ENCODE measurements around the gene NOX5. TPM values are rescaled to one million over a fixed set of nuclear protein-coding genes. Genes with fewer than 3 reads are reported as not detected.

NOX5 gene
- total and polyA plus RNA-seq, 2 of the 13 experiments (the other 11 are each of a cell fraction or from before 2014, with no cell fraction given) = not detected

DNA sequence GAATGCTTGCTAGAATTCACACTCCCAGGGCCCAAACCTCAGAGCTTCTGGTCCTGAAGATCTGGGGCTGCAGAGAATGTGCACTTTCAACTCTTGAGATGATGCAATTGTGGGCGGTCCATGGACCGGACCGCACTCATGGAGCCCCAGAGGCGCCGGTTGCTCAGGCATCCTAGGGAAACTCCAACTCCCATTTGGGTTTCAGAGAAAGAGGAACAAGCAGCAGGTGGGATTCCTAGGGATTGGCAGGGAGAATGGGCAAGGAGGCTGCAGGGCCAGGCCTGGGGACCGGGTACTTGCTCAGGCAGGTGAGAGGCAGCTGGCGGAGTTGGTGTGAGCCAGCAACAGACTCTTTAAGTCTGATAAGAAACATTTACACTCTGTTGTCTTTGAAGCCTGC is 3.5 kb downstream of the NOX5 start (continued):
- TF ChIP-seq ZNF605 (CRISPR knock-in tag; IDR thresholded peaks at IDR 0.05) = 0 out of 2 replicates have a peak, but pooled peaks have one; percentile 28
- TF ChIP-seq ZNF12 (CRISPR knock-in tag; IDR thresholded peaks at IDR 0.05) = 0 out of 2 replicates have a peak, but pooled peaks have one; percentile 24
- TF ChIP-seq, protein P1, sequence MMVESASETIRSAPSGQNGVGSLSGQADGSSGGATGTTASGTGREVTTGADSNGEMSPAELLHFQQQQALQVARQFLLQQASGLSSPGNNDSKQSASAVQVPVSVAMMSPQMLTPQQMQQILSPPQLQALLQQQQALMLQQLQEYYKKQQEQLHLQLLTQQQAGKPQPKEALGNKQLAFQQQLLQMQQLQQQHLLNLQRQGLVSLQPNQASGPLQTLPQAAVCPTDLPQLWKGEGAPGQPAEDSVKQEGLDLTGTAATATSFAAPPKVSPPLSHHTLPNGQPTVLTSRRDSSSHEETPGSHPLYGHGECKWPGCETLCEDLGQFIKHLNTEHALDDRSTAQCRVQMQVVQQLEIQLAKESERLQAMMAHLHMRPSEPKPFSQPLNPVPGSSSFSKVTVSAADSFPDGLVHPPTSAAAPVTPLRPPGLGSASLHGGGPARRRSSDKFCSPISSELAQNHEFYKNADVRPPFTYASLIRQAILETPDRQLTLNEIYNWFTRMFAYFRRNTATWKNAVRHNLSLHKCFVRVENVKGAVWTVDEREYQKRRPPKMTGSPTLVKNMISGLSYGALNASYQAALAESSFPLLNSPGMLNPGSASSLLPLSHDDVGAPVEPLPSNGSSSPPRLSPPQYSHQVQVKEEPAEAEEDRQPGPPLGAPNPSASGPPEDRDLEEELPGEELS (CRISPR knock-in tag; IDR thresholded peaks at IDR 0.05) = peak; percentile 26; the same call in 1 of the 2 replicates
- 0 out of 2 replicates have a peak, but pooled peaks have one; percentile 38 for TF ChIP-seq KLF12 (CRISPR knock-in tag; IDR thresholded peaks at IDR 0.05; ENCODE audit: borderline replicate concordance)
- no peak for TF ChIP-seq ZNF598 (CRISPR knock-in tag; IDR thresholded peaks at IDR 0.05; ENCODE audit: borderline replicate concordance)
- peak; percentile 79; the same call in 1 of the 2 replicates for TF ChIP-seq ZNF644 (CRISPR knock-in tag; IDR thresholded peaks at IDR 0.05; ENCODE audit: low read depth)
- TF ChIP-seq MED1 (CRISPR knock-in tag; IDR thresholded peaks at IDR 0.05) = peak; percentile 43; the same call in 1 of the 2 replicates
- TF ChIP-seq, protein P2, sequence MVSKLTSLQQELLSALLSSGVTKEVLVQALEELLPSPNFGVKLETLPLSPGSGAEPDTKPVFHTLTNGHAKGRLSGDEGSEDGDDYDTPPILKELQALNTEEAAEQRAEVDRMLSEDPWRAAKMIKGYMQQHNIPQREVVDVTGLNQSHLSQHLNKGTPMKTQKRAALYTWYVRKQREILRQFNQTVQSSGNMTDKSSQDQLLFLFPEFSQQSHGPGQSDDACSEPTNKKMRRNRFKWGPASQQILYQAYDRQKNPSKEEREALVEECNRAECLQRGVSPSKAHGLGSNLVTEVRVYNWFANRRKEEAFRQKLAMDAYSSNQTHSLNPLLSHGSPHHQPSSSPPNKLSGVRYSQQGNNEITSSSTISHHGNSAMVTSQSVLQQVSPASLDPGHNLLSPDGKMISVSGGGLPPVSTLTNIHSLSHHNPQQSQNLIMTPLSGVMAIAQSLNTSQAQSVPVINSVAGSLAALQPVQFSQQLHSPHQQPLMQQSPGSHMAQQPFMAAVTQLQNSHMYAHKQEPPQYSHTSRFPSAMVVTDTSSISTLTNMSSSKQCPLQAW (CRISPR knock-in tag; IDR thresholded peaks at IDR 0.05) = peak; percentile 32; the same call in 1 of the 2 replicates
- TF ChIP-seq ZNF556 (CRISPR knock-in tag; IDR thresholded peaks at IDR 0.05; ENCODE audit: borderline replicate concordance) = 0 out of 2 replicates have a peak, but pooled peaks have one; percentile 32
- 0 out of 2 replicates have a peak, but pooled peaks have one; percentile 36 for TF ChIP-seq ISL2 (CRISPR knock-in tag; IDR thresholded peaks at IDR 0.05)
- TF ChIP-seq SATB2 (CRISPR knock-in tag; IDR thresholded peaks at IDR 0.05) = 0 out of 2 replicates have a peak, but pooled peaks have one; percentile 41
- peak; percentile 41 for TF ChIP-seq SAP130 (CRISPR knock-in tag; IDR thresholded peaks at IDR 0.05; ENCODE audit: low read depth)
- peak; percentile 54 for TF ChIP-seq SALL1 (CRISPR knock-in tag; IDR thresholded peaks at IDR 0.05)
- TF ChIP-seq HMGA1 (CRISPR knock-in tag; conservative IDR thresholded peaks at IDR 0.05) = no peak
- TF ChIP-seq EED (CRISPR knock-in tag; IDR thresholded peaks at IDR 0.05) = no peak
- TF ChIP-seq ZNF562 (CRISPR knock-in tag; IDR thresholded peaks at IDR 0.05; ENCODE audit: borderline replicate concordance) = no peak
- TF ChIP-seq ZNF329 (CRISPR knock-in tag; IDR thresholded peaks at IDR 0.05; ENCODE audit: low read depth) = no peak
- TF ChIP-seq, protein P3, sequence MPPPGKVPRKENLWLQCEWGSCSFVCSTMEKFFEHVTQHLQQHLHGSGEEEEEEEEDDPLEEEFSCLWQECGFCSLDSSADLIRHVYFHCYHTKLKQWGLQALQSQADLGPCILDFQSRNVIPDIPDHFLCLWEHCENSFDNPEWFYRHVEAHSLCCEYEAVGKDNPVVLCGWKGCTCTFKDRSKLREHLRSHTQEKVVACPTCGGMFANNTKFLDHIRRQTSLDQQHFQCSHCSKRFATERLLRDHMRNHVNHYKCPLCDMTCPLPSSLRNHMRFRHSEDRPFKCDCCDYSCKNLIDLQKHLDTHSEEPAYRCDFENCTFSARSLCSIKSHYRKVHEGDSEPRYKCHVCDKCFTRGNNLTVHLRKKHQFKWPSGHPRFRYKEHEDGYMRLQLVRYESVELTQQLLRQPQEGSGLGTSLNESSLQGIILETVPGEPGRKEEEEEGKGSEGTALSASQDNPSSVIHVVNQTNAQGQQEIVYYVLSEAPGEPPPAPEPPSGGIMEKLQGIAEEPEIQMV (CRISPR knock-in tag; IDR thresholded peaks at IDR 0.05; ENCODE audit: low read depth) = peak; percentile 79
- TF ChIP-seq ZBTB42 (CRISPR knock-in tag; IDR thresholded peaks at IDR 0.05) = no peak
- TF ChIP-seq, protein P4, sequence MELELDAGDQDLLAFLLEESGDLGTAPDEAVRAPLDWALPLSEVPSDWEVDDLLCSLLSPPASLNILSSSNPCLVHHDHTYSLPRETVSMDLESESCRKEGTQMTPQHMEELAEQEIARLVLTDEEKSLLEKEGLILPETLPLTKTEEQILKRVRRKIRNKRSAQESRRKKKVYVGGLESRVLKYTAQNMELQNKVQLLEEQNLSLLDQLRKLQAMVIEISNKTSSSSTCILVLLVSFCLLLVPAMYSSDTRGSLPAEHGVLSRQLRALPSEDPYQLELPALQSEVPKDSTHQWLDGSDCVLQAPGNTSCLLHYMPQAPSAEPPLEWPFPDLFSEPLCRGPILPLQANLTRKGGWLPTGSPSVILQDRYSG (CRISPR knock-in tag; IDR thresholded peaks at IDR 0.05) = no peak
- TF ChIP-seq ZFY (CRISPR knock-in tag; IDR thresholded peaks at IDR 0.05) = 0 out of 2 replicates have a peak, but pooled peaks have one; percentile 25
- TF ChIP-seq EP300 (IDR thresholded peaks at IDR 0.05; ENCODE audit: low read depth in 2 of 2, low read length in 2 of 2) = peak in 1 of 2 experiments; percentile 50; a peak in 1 of 4 replicates
- TF ChIP-seq EP300 (CRISPR knock-in tag; IDR thresholded peaks at IDR 0.05; ENCODE audit: borderline replicate concordance) = peak; percentile 33; the same call in 1 of the 2 replicates
